Peyer's patch (tissue), 4 donors: ENCODE data around the gene SH3BGRL.

Experiments used
- CTCF ChIP-seq, 6 experiments: fragments of 450-650 bp in 4 of 6; fragments of 200-600 bp in 2 of 6; sonication (generic) in 1 of 6; IDR thresholded peaks; one replicate each; pipeline ENCODE4 v1.5.1; 2017 to 2019; ENCODE audit warnings: antibody characterized with exemption in 6 of 6, mild to moderate bottlenecking in 3 of 6, moderate library complexity in 1 of 6
- POLR2A ChIP-seq, 2 donors: fragments of 450-650 bp; IDR thresholded peaks; one replicate each; pipeline ENCODE4 v1.5.1; 2017; ENCODE audit warnings: antibody characterized with exemption in 2 of 2, mild to moderate bottlenecking in 2 of 2, moderate library complexity in 2 of 2

- TF ChIP-seq CTCF (IDR thresholded peaks at IDR 0.05) (no peak), POLR2A (IDR thresholded peaks at IDR 0.05) (no peak)
Observed at GRCh38 chrX:81229901-81230300, 28.0 kb downstream of the SH3BGRL start.
